PC-3 (cell line): ENCODE data around the gene CBFA2T2.

Experiments used
- EZH2 ChIP-seq: fragments of 300-600 bp; sonication (generic); IDR thresholded peaks from one replicate; pipeline ENCODE4 v1.6.1; 2017; ENCODE audit warnings: antibody characterized with exemption, mild to moderate bottlenecking, low read length; ENCODE audit not compliant: unreplicated experiment
- TF ChIP-seq, protein P1 (sequence below): fragments of 300-600 bp; sonication (generic); conservative IDR thresholded peaks from 2 replicates; pipeline ENCODE4 v1.5.1; 2017; ENCODE audit warnings: antibody characterized with exemption, low read depth, mild to moderate bottlenecking, low read length

DNA sequence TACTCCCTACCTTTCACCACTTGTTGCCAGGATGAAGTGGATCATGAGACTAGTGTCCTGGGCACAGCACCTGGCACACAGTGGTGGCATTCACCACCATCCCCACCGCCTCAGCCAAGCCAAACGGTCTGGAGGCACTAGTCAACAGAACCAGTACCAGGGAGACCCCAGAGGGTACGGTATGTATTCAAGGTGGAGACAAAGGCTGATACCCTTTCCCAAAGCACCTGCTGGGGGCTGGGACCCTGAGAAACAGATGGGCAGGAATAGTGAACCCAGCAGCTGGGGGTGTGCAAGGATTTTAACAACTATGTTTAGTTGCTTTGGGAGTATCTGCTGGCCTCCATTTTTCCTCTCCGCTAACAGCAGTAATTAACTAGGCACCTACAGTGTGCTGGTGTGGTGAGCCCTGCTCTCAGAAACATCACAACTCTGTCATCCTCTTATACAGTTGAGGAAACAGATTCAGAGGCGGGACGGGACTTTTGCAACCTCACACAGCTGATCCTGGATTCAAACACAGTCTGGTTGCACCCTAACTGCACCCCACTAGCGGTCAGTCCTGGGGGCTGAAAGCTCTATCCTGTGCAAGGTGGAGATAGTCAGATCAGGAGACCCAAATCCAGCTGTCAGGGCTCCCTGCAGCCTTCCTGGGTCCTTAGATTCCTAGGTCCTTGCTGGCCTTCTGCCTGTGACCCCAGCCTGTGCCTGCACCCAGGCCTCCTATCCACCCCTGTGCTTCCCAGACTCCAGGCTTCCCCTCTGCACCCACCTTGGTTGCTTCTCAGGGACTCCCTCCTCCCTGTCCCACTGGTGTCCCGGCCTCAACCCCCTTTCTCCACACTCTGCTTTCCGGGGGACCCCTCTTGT is 47.5 kb upstream of the CBFA2T2 start:
- no peak for TF ChIP-seq EZH2
- TF ChIP-seq, protein P1, sequence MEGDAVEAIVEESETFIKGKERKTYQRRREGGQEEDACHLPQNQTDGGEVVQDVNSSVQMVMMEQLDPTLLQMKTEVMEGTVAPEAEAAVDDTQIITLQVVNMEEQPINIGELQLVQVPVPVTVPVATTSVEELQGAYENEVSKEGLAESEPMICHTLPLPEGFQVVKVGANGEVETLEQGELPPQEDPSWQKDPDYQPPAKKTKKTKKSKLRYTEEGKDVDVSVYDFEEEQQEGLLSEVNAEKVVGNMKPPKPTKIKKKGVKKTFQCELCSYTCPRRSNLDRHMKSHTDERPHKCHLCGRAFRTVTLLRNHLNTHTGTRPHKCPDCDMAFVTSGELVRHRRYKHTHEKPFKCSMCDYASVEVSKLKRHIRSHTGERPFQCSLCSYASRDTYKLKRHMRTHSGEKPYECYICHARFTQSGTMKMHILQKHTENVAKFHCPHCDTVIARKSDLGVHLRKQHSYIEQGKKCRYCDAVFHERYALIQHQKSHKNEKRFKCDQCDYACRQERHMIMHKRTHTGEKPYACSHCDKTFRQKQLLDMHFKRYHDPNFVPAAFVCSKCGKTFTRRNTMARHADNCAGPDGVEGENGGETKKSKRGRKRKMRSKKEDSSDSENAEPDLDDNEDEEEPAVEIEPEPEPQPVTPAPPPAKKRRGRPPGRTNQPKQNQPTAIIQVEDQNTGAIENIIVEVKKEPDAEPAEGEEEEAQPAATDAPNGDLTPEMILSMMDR = no peak
